Measurements from ENCODE around the gene HBP1. TPM values are rescaled to one million over a fixed set of nuclear protein-coding genes. Genes with fewer than 3 reads are reported as not detected.
"Not testable (repeated sequence)": the region's sequence is repeated elsewhere in the genome, so short reads cannot be mapped to it uniquely, and the experiment has no call there.

HBP1 gene, protein sequence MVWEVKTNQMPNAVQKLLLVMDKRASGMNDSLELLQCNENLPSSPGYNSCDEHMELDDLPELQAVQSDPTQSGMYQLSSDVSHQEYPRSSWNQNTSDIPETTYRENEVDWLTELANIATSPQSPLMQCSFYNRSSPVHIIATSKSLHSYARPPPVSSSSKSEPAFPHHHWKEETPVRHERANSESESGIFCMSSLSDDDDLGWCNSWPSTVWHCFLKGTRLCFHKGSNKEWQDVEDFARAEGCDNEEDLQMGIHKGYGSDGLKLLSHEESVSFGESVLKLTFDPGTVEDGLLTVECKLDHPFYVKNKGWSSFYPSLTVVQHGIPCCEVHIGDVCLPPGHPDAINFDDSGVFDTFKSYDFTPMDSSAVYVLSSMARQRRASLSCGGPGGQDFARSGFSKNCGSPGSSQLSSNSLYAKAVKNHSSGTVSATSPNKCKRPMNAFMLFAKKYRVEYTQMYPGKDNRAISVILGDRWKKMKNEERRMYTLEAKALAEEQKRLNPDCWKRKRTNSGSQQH
- total RNA-seq (2014; rRNA removed; shearing (Covaris generic)) = 21.8 TPM in 2 replicates

- peak; percentile 100 for DNase-seq (ENCODE audit: low spot score)
These were observed at the start of gene HBP1 for GRCh38 chr7:107168233-107169119. Gene HBP1 (plus strand): TSS chr7:107169003. CDS start chr7:107179894, 10,891 bp downstream.

DNA sequence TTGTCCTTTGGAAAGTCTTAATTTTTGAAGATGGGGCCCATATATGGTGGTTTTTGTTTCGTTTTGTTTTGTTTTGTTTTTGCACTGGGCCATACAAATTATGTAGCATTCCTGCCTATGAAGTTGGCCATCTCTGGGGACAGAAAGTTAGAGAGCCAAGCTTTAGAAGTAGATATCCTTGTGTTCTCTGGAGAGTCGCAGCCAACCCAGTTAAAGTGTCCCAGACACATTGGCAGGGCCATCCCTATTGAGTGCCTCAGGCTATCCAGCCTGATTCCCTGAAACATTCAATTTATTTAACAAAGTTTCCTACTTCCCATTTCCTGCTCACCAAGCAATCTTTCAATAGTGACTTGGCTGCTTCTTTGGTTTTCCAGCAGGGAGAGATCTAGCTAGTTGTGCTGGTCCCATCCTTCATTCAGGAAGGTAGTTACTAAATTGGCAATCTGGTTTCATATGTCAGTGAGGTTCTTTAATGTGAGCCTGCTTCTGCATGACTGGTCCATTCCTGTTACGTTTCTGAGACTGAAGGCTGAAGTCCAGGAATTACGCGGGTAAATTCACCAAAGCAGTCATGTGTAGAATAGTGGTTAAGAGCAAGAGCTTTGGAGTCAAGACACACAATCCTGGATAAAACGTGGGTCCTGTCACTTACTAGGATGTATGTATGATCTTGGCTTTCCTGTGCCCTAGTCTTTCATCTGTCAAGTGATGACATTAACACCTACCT is 49.3 kb upstream of the HBP1 start:
- DNase-seq (ENCODE audit: low spot score) = no peak

- no peak for DNase-seq (ENCODE audit: low spot score)
These were observed 46.3 kb upstream of the HBP1 start for GRCh38 chr7:107122486-107122911.

GRCh38 chr7:107123392-107123791 is 45.4 kb upstream of the HBP1 start:
- DNase-seq (ENCODE audit: low spot score) = no peak

GRCh38 chr7:107125475-107125874 is 43.3 kb upstream of the HBP1 start:
- DNase-seq (ENCODE audit: low spot score) = no peak

GRCh38 chr7:107128217-107128616 is 40.6 kb upstream of the HBP1 start:
- no peak for DNase-seq (ENCODE audit: low spot score)

GRCh38 chr7:107128748-107129147 is 40.1 kb upstream of the HBP1 start:
- no peak for DNase-seq (ENCODE audit: low spot score)

- peak; percentile 35 for DNase-seq (ENCODE audit: low spot score)
These were observed 38.1 kb upstream of the HBP1 start for GRCh38 chr7:107130487-107131220.

GRCh38 chr7:107133396-107133795 is 35.4 kb upstream of the HBP1 start:
- no peak for DNase-seq (ENCODE audit: low spot score)

DNA sequence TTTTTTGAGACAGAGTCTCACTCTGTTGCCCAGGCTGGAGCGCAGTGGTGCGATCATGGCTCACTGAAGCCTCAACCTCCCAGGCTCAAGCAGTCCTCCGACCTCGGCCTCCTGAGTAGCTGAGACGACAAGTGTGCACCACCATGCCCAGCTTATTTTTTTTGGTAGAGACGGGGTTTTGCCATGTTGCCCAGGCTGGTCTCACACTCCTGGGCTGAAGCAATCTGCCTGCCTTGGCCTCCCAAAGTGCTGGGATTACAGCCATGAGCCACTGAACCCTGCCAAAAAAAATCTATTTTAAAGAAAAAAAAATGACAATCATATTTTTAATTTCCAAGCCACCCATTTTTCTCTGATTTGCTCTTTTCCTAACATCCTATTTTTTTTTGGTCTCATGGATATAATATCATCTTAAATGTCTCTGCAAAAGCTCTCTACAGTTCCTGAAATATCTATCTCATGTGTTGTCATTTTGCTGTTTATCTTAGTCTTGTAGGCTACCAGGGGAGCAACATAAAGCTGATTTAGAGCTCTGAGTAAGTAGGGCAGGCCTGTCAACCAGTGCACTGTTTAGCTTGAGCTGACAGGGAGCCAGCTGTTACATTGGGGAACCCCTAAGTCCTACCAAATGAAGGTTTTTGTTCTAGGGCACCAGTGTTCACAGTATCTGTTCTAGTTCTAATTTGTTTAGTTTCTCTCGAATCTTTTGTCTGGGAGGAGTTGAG is 29.9 kb upstream of the HBP1 start:
- no peak for DNase-seq (ENCODE audit: low spot score)

- DNase-seq (ENCODE audit: low spot score) = not testable (repeated sequence)
These were observed 24.9 kb upstream of the HBP1 start for GRCh38 chr7:107143875-107144274.

- no peak for DNase-seq (ENCODE audit: low spot score)
These were observed 23.6 kb upstream of the HBP1 start for GRCh38 chr7:107145067-107145838.

DNA sequence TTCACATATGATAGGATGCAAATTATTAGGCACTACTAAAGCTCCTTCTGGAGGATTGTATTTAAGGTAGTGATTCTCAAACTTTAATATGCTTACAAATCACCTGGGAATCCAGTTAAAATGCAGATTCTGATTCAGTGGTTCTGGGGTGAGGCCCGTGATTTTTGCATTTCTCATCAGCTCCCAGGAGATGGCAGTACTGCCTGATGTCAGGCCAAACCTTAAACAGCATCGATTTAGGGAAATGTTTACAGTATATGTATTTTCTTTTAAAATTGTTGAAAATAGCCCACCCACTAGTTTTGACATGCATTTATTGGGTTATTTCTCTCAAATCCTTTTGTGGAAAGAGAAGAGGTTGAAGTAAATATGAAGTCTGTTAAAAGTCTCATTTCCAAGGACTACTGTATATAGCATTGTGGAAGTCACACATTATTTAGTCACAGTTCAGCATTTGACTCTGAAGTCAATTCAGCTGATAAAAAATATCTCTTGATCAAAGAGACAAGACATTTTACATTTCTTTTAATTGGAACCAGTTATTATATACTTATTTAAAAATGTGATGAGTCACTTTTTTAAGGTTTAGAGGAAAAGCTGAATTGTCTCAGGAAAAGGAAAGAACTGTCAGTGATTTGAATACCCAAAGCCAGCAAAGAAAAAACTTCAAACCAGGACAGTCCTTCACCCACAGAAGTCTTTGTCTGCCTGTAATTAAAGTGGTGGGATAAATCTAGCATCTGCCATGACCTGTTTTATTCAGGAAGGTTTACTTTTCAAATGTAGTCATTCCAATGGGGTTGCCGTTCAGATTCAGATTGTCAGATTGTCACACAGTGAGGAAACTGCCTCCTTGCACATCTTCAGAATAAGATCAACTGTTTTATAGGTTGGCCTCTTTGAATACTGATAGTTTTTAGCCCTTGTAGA is 21.1 kb upstream of the HBP1 start:
- DNase-seq (ENCODE audit: low spot score) = peak; percentile 57

GRCh38 chr7:107148721-107149120 is 20.1 kb upstream of the HBP1 start:
- no peak for DNase-seq (ENCODE audit: low spot score)

GRCh38 chr7:107149863-107150262 is 18.9 kb upstream of the HBP1 start:
- DNase-seq (ENCODE audit: low spot score) = no peak

GRCh38 chr7:107150375-107151073 is 18.3 kb upstream of the HBP1 start:
- peak; percentile 89 for DNase-seq (ENCODE audit: low spot score)

GRCh38 chr7:107151538-107151937 is 17.3 kb upstream of the HBP1 start:
- DNase-seq (ENCODE audit: low spot score) = no peak

- no peak for DNase-seq (ENCODE audit: low spot score)
These were observed 16.8 kb upstream of the HBP1 start for GRCh38 chr7:107152011-107152410.
